GM12801 (cell line): ENCODE results near the gene RTEL1.

Experiments used
- CTCF ChIP-seq: IDR thresholded peaks from one replicate; pipeline ENCODE4 v1.5.1; 2011; ENCODE audit warnings: control low read depth; ENCODE audit not compliant: insufficient read length; ENCODE audit errors: extremely low read depth

RTEL1 gene

GRCh38 chr20:63690003-63690897, 32.1 kb downstream of the RTEL1 start:
- TF ChIP-seq CTCF, result no peak

GRCh38 chr20:63690898-63691710, 33.0 kb downstream of the RTEL1 start:
- TF ChIP-seq CTCF, result no peak

GRCh38 chr20:63691711-63692435, 33.8 kb downstream of the RTEL1 start:
- TF ChIP-seq CTCF, result no peak

- TF ChIP-seq CTCF, result no peak
Observed at GRCh38 chr20:63692436-63693082, 34.4 kb downstream of the RTEL1 start.

GRCh38 chr20:63693083-63693732, 35.1 kb downstream of the RTEL1 start:
- no peak for TF ChIP-seq CTCF

GRCh38 chr20:63693733-63694583, 35.8 kb downstream of the RTEL1 start:
- TF ChIP-seq CTCF, result no peak
